Lower leg skin (tissue), 3 donors: ENCODE data around the gene MC1R.
"Not testable (repeated sequence)": the region's sequence is repeated elsewhere in the genome, so short reads cannot be mapped to it uniquely, and the experiment has no call there.

Experiments used
- POLR2A ChIP-seq, 2 donors: fragments of 450-650 bp; IDR thresholded peaks; one replicate each; pipeline ENCODE4 v1.6.1; 2016 to 2017; ENCODE audit warnings: antibody characterized with exemption in 2 of 2, mild to moderate bottlenecking in 1 of 2, moderate library complexity in 1 of 2
- TF ChIP-seq, protein P1 (sequence below), 3 donors: fragments of 450-650 bp; IDR thresholded peaks; one replicate each; pipeline ENCODE4 v1.5.1; 2016; ENCODE audit warnings: antibody characterized with exemption in 3 of 3, mild to moderate bottlenecking in 3 of 3, moderate library complexity in 2 of 3

DNA sequence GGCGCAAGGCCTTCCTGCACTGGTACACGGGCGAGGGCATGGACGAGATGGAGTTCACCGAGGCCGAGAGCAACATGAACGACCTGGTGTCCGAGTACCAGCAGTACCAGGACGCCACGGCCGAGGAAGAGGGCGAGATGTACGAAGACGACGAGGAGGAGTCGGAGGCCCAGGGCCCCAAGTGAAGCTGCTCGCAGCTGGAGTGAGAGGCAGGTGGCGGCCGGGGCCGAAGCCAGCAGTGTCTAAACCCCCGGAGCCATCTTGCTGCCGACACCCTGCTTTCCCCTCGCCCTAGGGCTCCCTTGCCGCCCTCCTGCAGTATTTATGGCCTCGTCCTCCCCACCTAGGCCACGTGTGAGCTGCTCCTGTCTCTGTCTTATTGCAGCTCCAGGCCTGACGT, 17.0 kb downstream of the MC1R start:
- TF ChIP-seq, protein P1, sequence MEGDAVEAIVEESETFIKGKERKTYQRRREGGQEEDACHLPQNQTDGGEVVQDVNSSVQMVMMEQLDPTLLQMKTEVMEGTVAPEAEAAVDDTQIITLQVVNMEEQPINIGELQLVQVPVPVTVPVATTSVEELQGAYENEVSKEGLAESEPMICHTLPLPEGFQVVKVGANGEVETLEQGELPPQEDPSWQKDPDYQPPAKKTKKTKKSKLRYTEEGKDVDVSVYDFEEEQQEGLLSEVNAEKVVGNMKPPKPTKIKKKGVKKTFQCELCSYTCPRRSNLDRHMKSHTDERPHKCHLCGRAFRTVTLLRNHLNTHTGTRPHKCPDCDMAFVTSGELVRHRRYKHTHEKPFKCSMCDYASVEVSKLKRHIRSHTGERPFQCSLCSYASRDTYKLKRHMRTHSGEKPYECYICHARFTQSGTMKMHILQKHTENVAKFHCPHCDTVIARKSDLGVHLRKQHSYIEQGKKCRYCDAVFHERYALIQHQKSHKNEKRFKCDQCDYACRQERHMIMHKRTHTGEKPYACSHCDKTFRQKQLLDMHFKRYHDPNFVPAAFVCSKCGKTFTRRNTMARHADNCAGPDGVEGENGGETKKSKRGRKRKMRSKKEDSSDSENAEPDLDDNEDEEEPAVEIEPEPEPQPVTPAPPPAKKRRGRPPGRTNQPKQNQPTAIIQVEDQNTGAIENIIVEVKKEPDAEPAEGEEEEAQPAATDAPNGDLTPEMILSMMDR (IDR thresholded peaks at IDR 0.05): not testable (repeated sequence)
- TF ChIP-seq POLR2A (IDR thresholded peaks at IDR 0.05): not testable (repeated sequence)
